Left renal cortex interstitium (tissue), 4 donors: ENCODE measurements around the gene FERMT1. TPM values are rescaled to one million over a fixed set of nuclear protein-coding genes. Genes with fewer than 3 reads are reported as not detected.
"Not testable (repeated sequence)": the region's sequence is repeated elsewhere in the genome, so short reads cannot be mapped to it uniquely, and the experiment has no call there.

Experiments used
- DNase-seq, 4 donors: peaks; one replicate each; pipeline ENCODE4 v3.0.0-alpha.2; 2013; ENCODE audit warnings: low read depth in 4 of 4, low spot score in 2 of 4, missing footprints in 1 of 4
- polyA plus RNA-seq, 4 donors: library from polyadenylated mRNA; unstranded; fragments of 120-200 nt; gene quantifications; one replicate each; pipeline ENCODE4 v1.2.1, GENCODE V29; 2013; ENCODE audit not compliant: insufficient read length in 4 of 4

Gene FERMT1
- polyA plus RNA-seq, 4 donors: 2.6 to 4.5 (median 3.2) TPM

DNA sequence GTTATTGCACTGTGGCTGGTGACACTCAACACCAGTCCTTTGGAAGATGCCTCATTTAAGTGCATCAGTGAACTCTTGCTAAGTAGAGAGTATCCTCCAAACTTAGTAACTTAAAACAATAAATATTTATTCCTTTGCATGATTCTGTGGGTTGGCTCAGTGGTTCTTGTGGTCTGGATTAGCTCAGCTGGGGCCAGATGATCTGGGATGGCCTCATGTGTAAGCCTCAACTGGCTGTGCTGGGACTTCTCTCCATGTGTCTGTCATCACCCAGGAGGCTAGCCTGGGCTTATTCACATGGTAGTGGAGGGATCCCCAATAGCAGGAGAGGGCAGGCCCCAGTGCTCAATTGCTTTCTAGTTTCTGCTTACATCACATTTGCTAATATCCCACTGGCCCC is 77.3 kb downstream of the FERMT1 start:
- no peak for DNase-seq

DNA sequence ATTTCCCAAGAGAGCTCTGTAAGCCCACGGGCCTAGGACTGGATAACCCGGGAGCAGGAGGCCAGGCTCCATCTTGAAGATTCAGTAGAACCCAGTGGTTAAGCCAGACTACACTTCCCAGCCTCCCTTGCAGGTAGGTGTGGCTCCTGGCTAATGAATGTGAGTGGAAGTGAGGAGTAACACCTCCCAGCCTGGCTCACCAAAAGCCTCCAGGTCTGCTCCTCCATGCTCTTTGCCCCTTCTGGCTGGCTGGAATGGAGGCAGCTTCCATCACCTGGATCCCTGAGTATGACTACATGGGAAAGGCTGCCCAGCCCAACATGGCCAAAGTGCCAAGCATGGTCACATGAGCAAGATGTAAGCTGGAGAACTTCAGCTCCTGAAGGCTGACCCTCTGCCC is 78.7 kb downstream of the FERMT1 start:
- no peak for DNase-seq

DNA sequence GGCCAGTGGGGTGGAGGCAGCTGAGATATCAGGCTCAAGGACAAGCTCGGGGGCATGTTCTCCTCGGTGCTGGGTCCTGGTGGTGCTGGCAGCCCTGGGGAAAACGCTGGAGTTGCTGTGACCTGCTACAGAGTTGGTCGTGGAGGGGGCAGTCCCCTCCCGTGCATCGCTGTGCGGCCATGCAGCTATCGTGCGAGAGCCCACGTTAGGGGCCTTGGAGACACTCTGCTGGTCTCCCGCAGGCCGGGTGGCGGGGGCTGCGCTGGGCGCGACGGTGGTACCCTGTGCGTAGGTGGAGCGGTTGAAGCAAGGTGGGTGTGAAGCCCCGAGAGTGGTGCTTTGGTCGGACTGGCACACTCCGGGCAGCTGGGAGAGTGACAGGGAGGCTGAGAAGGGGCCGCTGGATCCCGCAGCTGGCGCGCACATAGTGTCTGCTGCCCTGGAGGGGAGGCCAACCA is 81.0 kb downstream of the FERMT1 start:
- no peak for DNase-seq

DNA sequence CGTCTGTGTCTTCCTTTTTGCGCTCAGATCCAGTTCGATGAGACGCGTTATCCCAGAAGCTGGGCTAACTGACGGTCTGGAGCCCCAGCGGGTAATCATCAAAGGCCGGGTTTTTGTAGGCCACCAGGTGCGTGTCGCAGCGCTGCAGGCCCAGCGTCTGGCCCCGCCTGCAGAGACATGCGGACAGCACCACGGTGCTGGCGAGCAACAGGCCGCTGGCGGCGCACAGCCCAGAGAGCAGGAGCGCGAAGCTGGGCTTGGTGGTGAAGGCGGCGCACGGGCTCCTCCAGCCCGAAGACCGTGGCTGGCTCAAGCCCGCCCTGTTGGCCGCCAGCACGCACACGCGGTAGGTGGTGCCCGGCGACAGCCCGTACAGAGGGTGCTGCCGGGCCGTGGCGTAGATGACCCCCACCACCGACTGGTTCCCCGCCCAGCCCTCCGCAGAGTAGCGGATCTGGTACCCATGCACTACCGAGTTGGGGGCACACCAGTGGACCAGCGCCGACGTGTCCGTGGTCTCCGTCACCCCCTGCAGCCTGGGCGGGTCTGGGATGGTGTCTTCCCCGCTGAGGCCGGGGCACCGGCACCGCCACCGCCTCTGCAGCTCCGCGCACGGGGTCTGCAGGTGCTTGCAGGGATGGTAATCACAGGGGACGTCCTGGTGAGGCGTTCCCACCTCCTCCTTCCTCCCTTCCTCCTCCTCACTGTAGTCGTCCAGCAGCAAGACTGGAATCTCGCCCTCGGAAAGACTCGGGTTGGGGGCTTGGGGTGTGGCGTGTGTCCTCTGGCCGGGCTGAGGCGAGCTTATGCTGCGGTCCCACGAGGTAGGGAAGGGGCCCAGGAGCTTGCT is 81.6 kb downstream of the FERMT1 start:
- DNase-seq: no peak

DNA sequence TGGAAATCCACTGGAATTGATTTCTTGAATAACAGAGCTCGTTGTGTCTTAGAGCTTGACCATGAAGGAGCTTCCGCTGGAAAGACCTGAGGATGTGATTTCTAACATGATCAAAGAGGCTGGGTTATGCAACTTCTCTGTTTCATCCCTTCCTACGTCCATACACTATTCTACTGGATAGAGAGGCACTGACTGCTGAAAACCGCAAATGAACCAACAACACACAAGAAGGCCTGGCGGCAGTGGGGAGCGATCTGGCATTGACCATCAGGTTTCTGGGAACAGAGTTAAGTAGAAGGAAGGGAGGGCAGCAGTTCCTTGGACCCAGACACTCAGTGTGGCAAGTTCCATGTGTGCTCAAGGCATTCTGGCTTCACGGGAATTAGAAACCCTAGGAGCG is 82.3 kb downstream of the FERMT1 start:
- no peak for DNase-seq

DNA sequence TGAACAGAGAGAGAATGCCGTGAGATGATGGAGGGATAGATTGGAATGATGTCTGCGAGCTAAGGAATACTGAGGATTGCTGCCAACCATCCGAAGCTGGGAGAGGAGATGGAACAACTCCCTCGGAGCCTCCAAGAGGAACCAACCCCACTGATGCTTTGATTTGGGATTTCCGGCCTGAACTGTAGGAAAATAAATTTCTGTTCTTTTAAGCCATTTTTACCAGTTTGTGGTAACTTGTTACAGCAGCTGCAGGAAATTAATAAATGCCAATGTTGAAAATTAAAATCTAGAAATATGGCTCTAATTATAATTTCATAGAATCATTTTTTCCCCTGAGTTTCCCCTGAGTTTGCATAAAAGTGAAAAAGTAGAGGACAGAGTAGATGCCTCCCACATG is 83.1 kb downstream of the FERMT1 start:
- no peak for DNase-seq

DNA sequence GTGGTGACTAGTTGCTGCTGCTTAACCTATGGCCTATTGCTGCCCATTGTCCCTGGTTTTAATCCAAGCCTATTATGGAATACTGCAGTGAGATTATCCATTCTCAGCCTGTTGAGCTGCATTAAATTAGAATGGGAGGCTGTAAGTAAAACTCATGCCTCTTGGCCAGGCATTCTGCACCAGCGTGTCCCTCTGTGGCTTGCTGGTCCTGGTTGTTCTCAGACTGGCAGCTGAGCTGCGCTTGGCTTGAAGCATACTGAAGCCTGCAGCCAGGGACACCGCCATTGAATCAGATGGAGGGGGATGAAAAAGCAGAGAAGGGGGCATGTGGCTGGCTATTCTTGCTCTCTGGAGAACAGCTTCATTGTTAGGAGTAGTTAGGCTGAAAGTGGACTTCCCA is 84.6 kb downstream of the FERMT1 start:
- DNase-seq: no peak

DNA sequence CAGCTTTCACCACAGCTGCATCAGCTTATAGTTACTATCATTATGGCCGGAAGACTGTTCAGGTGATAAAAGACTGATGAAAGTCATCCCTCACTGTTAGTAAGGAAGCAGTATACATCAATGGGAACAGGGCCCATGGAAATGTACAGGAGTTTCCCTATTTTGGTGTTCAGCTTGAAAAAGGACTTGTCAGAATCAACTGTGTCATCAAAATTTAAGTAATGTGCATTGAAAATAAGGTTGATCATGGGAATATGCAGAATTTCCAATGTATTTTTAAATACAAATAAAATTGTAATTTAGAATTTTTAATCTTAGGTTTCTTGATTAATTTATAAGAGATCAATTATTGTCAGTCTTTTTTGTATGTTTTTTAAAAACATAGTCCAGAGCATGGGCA is 85.7 kb downstream of the FERMT1 start:
- no peak for DNase-seq

DNA sequence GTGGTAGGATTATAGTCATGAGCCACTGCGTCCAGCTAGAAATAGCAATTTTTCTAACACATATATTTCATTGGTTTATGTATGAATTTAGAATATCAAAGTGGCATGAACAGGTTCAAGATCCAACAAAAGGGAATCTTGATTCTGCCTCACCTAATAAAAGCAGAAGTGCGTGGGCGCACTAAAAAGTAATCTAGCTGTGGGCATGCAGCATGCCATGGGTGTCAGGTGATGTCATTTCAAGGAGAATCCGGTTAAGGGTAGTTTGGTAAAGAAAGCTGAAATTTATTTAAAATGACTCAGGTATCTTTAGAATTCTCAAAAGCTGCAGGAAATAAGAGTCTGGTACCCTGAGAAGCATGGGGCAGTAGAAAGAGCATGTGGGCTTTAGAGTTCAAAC is 86.6 kb downstream of the FERMT1 start:
- DNase-seq: no peak

DNA sequence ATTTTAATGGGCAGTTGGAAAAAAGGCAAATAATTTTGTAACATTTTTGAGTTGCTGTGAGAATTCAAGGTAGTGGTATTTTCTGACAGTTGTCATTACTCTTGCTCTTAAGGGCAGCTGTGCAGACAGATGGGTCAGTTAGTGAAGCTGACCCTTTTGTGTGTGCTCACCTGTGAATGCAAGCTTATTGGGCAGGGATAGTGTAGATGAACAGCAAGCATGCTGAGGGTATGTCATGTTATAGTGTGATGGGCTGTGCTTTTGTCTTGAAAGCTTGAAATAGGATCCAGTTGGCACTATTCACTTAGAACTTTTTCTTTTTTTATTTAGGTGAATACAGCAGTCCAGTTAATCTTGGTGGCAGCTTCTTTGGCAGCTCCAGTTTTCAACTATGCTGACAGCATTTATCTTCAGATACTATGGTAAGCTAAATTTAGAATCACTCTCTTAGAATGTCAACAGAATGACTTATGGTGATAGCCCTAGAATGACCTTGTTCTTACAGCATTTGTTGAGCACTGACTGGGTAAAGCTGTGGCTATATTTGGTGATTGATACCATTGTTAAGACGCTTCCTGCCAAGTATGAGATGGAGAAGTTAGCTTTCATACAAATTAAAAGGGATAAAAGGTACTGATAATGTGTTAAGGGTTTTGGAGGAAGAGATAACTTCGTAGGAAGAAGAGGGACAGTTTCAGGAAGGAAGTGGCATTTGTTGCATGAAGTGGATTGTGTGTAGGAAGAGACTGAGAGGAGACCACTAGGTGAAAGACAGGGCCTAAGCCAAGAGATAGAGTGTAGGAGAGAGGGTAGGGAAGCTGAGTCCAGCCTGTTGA is 88.5 kb downstream of the FERMT1 start:
- DNase-seq: no peak

DNA sequence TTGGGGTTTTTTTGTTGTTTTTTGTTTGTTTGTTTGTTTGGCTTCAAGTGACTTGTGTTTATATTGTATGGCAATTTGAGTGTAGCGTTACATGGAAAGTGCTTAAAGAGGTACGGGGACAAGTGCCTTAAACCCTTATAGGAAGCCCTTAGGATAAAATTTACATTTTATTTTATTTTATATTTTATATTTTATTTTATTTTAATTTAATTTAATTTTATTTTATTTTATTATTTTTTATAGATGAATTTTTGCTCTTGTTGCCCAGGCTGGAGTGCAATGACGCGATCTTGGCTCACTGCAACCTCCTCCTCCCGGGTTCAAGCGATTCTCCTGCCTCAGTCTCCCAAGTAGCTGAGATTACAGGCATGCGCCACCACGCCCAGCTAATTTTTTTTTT is 89.9 kb downstream of the FERMT1 start:
- DNase-seq: not testable (repeated sequence)

DNA sequence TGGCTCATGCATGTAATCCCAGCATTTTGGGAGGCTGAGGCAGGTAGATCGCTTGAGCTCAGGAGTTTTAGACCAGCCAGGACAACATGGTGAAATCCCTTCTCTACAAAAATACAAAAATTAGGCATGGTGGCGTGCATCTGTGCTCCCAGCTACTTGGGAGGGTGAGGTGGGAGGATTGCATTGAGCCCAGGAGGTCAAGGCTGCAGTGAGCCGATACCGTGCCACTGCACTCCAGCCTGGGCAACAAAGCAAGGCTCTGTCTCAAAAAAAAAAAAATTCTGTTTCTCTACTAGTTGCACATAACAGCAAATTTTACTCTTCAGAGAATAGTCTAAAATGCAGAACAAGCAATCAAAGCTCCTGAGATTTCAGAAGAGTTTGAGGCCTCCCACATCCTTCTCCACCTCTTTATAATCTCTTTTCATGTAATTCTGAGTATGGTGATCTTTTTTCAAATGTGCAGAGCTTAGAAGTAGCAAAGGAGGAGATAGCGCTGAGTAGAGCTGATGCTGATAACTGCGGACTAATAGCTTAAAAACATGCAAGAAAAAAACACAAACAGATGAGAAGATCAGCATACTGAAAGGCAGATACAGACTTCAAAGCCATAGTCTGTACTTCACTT is 92.3 kb downstream of the FERMT1 start:
- no peak for DNase-seq

DNA sequence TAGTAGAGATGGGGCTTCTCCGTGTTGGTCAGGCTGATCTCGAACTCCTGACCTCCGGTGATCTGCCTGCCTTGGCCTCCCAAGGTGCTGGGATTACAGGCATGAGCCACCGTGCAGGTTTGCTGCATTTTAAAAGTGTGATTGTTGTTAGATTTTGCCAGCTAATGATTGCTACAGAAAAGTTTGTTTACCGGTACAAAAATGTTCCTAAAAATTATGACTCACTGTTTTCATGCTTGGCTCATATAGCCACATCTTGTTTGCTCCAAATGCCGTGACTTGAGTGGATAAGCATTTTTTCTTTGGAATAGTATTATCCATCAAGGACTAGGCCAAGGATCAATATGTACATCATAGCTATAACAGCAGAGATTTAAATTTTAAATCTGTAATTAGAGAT is 93.3 kb downstream of the FERMT1 start:
- no peak for DNase-seq

DNA sequence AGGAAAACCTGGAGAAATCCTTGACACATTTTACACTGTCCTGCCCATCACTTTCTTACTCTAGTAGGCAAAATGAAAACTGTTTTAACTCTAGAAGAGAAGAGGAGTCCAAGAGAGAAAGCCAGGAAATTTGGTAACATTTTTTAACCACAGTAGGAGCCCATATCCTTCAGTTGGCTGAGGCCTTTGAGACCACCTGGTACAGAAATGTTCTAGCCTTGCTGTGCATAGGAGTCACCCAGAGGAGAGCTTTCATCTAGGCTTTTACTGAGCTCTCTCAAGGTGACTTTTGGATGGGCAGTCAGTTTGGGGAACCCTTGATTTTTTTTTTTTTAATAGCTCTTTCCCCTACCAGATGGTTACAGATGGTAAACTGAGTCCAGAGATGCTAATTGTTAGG is 94.0 kb downstream of the FERMT1 start:
- no peak for DNase-seq

DNA sequence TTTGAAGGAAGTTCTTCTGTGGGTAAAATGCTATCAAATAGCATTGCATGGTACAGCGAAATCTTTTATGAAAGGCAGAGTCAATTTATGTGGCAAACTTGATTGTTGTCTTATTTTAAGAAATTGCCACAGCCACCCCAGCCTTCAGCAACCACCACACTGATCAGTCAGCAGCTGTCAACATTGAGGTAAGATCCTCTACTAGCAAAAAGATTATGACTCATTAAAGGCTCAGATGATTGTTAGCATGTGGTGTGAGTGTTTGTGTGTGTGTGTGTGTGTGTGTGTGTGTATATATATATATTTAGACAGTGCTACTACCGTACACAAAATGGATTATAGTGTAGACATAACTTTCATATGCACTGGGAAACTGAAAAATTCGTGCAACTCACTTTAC is 96.8 kb downstream of the FERMT1 start:
- no peak for DNase-seq

Other genes with a start within 250 kb of the FERMT1 start
- gene CHGB, start 211.5 kb downstream of the FERMT1 start, polyA plus RNA-seq: 1 to 10 TPM; 3.0 to 4.9 (median 3.5) TPM
- 10 to 100 TPM; 16.2 to 20.2 (median 18.6) TPM for gene TRMT6, start 172.5 kb downstream of the FERMT1 start, polyA plus RNA-seq
- gene MCM8, start 172.4 kb downstream of the FERMT1 start, polyA plus RNA-seq: 10 to 100 TPM; 11.2 to 20.3 (median 14.8) TPM
- 10 to 100 TPM; 72.8 to 85.0 (median 80.0) TPM for gene CRLS1, start 116.9 kb downstream of the FERMT1 start, polyA plus RNA-seq
- 10 to 100 TPM in 3 of 4 donors, 1 to 10 TPM in 1; 8.8 to 20.2 (median 13.9) TPM for gene LRRN4, start 69.0 kb downstream of the FERMT1 start, polyA plus RNA-seq